ENCODE measurements around the gene ACTR3C. TPM values are rescaled to one million over a fixed set of nuclear protein-coding genes. Genes with fewer than 3 reads are reported as not detected.

ACTR3C gene
- polyA plus RNA-seq, 3 donors = 0.55 to 1.9 (median 1.7) TPM

- Mint-ChIP-seq H3K27ac (no peak overlapping the region), H3K9me3 (no peaks in the 10 kb centered on the region), H3K27me3 (ENCODE audit: low read depth in 3 of 3) (peaks cover 0 to under 1% (median 0%) of the 10 kb centered on the region in 3 donors), H3K4me1 (no peaks in the 10 kb centered on the region), H3K36me3 (peaks cover 24 to 28% of the 10 kb centered on the region in 2 donors), H3K4me3 (no peak overlapping the region)
- Histone ChIP-seq H3K4me1 (ENCODE audit: control insufficient read depth in 1 of 2, insufficient read depth in 2 of 2, low read length in 2 of 2) (no peaks in the 10 kb centered on the region), H3K36me3 (replicated peaks in 1 of 2; ENCODE audit: control insufficient read depth in 1 of 2, insufficient read depth in 2 of 2, low read length in 2 of 2) (peaks cover 11 to 26% of the 10 kb centered on the region in 2 donors), H3K79me2 (ENCODE audit: insufficient read depth, low read length) (no peaks in the 10 kb centered on the region), H3K4me3 (replicated peaks in 1 of 3; ENCODE audit: low read depth in 2 of 3, low read length in 3 of 3) (no peak overlapping the region), H3K4me2 (replicated peaks; ENCODE audit: extremely low read depth, low read length, poor library complexity, severe bottlenecking) (no peak overlapping the region), H3K27ac (ENCODE audit: low read depth in 1 of 2, low read length in 2 of 2) (no peak overlapping the region), H3K9ac (ENCODE audit: insufficient read depth, low read length, poor library complexity, severe bottlenecking) (no peak overlapping the region), H3K9me3 (replicated peaks in 1 of 2; ENCODE audit: control insufficient read depth in 1 of 2, insufficient read depth in 1 of 2, low read length in 2 of 2) (no peaks in the 10 kb centered on the region), H2AFZ (ENCODE audit: insufficient read depth, low read depth, low read length, poor library complexity, severe bottlenecking) (no peak overlapping the region), H3K27me3 (ENCODE audit: control insufficient read depth in 2 of 2, insufficient read depth in 2 of 2, low read length in 2 of 2) (no peaks in the 10 kb centered on the region), H4K20me1 (ENCODE audit: insufficient read depth, low read length) (no peaks in the 10 kb centered on the region)
- intact Hi-C loops (cut with micrococcal nuclease) = no loop called here
- 92% methylated on average over 10 of the region's 10 CpGs for WGBS (ENCODE audit: insufficient coverage)
- TF ChIP-seq CTCF (IDR thresholded peaks at IDR 0.05) = no peak
- DNase-seq = no peak
Observed at GRCh38 chr7:150333659-150334058, 10.3 kb upstream of the ACTR3C start.

GRCh38 chr7:150332852-150333635 lies 9.7 kb upstream of the ACTR3C start:
- no peak overlapping the region for H3K9ac ChIP-seq (ENCODE audit: insufficient read depth, low read length, poor library complexity, severe bottlenecking)
- H3K4me1 ChIP-seq (ENCODE audit: control insufficient read depth in 1 of 2, insufficient read depth in 2 of 2, low read length in 2 of 2) = no peaks in the 10 kb centered on the region
- H3K4me1 Mint-ChIP-seq = no peaks in the 10 kb centered on the region
- no peaks in the 10 kb centered on the region for H3K27me3 Mint-ChIP-seq (ENCODE audit: low read depth in 3 of 3)
- no peaks in the 10 kb centered on the region for H3K27me3 ChIP-seq (ENCODE audit: control insufficient read depth in 2 of 2, insufficient read depth in 2 of 2, low read length in 2 of 2)
- H4K20me1 ChIP-seq (ENCODE audit: insufficient read depth, low read length) = no peaks in the 10 kb centered on the region
- H3K4me2 ChIP-seq (replicated peaks; ENCODE audit: extremely low read depth, low read length, poor library complexity, severe bottlenecking) = no peak overlapping the region
- H3K36me3 ChIP-seq (replicated peaks in 1 of 2; ENCODE audit: control insufficient read depth in 1 of 2, insufficient read depth in 2 of 2, low read length in 2 of 2) = peaks cover 18 to 33% of the 10 kb centered on the region in 2 donors
- no peak overlapping the region for H3K4me3 Mint-ChIP-seq
- H3K27ac Mint-ChIP-seq = no peak overlapping the region
- H3K36me3 Mint-ChIP-seq = peaks cover 30 to 32% of the 10 kb centered on the region in 2 donors
- DNase-seq = no peak
- no peaks in the 10 kb centered on the region for H3K79me2 ChIP-seq (ENCODE audit: insufficient read depth, low read length)
- no peaks in the 10 kb centered on the region for H3K9me3 Mint-ChIP-seq
- no peaks in the 10 kb centered on the region for H3K9me3 ChIP-seq (replicated peaks in 1 of 2; ENCODE audit: control insufficient read depth in 1 of 2, insufficient read depth in 1 of 2, low read length in 2 of 2)
- intact Hi-C loops (cut with micrococcal nuclease) = no loop called here
- WGBS (ENCODE audit: insufficient coverage) = 97% methylated on average over 16 of the region's 18 CpGs
- no peak overlapping the region for H2AFZ ChIP-seq (ENCODE audit: insufficient read depth, low read depth, low read length, poor library complexity, severe bottlenecking)
- H3K4me3 ChIP-seq (replicated peaks in 1 of 3; ENCODE audit: low read depth in 2 of 3, low read length in 3 of 3) = no peak overlapping the region
- H3K27ac ChIP-seq (ENCODE audit: low read depth in 1 of 2, low read length in 2 of 2) = no peak overlapping the region
- no peak for TF ChIP-seq CTCF (IDR thresholded peaks at IDR 0.05)

All from CD14-positive monocyte (primary cell).